ENCODE results near the gene SH3GLB1. TPM values are rescaled to one million over a fixed set of nuclear protein-coding genes. Genes with fewer than 3 reads are reported as not detected.

The SH3GLB1 gene
- total RNA-seq, 1 experiment from 2014 or later, result 36.4 TPM

- no peak for TF ChIP-seq AR (CRISPR knock-in tag; IDR thresholded peaks at IDR 0.05)
- no peak for TF ChIP-seq ZNF317 (CRISPR knock-in tag; IDR thresholded peaks at IDR 0.05; ENCODE audit: borderline replicate concordance, low read depth)
- TF ChIP-seq, protein P1, sequence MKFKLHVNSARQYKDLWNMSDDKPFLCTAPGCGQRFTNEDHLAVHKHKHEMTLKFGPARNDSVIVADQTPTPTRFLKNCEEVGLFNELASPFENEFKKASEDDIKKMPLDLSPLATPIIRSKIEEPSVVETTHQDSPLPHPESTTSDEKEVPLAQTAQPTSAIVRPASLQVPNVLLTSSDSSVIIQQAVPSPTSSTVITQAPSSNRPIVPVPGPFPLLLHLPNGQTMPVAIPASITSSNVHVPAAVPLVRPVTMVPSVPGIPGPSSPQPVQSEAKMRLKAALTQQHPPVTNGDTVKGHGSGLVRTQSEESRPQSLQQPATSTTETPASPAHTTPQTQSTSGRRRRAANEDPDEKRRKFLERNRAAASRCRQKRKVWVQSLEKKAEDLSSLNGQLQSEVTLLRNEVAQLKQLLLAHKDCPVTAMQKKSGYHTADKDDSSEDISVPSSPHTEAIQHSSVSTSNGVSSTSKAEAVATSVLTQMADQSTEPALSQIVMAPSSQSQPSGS (CRISPR knock-in tag; IDR thresholded peaks at IDR 0.05; ENCODE audit: borderline replicate concordance, low read depth), result no peak
- TF ChIP-seq SMAD3 (CRISPR knock-in tag; IDR thresholded peaks at IDR 0.05; ENCODE audit: borderline replicate concordance), result no peak
- TF ChIP-seq, protein P2, sequence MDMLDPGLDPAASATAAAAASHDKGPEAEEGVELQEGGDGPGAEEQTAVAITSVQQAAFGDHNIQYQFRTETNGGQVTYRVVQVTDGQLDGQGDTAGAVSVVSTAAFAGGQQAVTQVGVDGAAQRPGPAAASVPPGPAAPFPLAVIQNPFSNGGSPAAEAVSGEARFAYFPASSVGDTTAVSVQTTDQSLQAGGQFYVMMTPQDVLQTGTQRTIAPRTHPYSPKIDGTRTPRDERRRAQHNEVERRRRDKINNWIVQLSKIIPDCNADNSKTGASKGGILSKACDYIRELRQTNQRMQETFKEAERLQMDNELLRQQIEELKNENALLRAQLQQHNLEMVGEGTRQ (CRISPR knock-in tag; IDR thresholded peaks at IDR 0.05), result no peak
- TF ChIP-seq SMAD4 (CRISPR knock-in tag; IDR thresholded peaks at IDR 0.05), result no peak
Measured at GRCh38 chr1:86666368-86666767, 38.0 kb upstream of the SH3GLB1 start (continued).

- Mint-ChIP-seq H3K4me1 (peaks cover 4% of the 10 kb centered on the region), H3K4me3 (no peak overlapping the region), H3K27me3 (ENCODE audit: low read depth) (no peaks in the 10 kb centered on the region; the same call in 1 of the 2 replicates), H3K36me3 (no peaks in the 10 kb centered on the region), H3K27ac (no peak overlapping the region), H3K9me3 (no peaks in the 10 kb centered on the region)
- ATAC-seq (no peak), DNase-seq (ENCODE audit: low spot score) (no peak)
- TF ChIP-seq EMX1 (CRISPR knock-in tag; IDR thresholded peaks at IDR 0.05) (no peak), ZNF219 (CRISPR knock-in tag; IDR thresholded peaks at IDR 0.05; ENCODE audit: borderline replicate concordance) (no peak), ZNF138 (CRISPR knock-in tag; conservative IDR thresholded peaks at IDR 0.05) (no peak), FOXJ3 (CRISPR knock-in tag; IDR thresholded peaks at IDR 0.05; ENCODE audit: borderline replicate concordance) (no peak), ATF3 (CRISPR knock-in tag; conservative IDR thresholded peaks at IDR 0.05) (no peak)
- TF ChIP-seq, protein P3, sequence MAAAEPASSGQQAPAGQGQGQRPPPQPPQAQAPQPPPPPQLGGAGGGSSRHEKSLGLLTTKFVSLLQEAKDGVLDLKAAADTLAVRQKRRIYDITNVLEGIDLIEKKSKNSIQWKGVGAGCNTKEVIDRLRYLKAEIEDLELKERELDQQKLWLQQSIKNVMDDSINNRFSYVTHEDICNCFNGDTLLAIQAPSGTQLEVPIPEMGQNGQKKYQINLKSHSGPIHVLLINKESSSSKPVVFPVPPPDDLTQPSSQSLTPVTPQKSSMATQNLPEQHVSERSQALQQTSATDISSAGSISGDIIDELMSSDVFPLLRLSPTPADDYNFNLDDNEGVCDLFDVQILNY (CRISPR knock-in tag; IDR thresholded peaks at IDR 0.05), result no peak
- POLR2A ChIA-PET, result no interaction called here
- CTCF ChIA-PET, result no interaction called here
Measured at GRCh38 chr1:86687595-86687994, 16.8 kb upstream of the SH3GLB1 start.

DNA sequence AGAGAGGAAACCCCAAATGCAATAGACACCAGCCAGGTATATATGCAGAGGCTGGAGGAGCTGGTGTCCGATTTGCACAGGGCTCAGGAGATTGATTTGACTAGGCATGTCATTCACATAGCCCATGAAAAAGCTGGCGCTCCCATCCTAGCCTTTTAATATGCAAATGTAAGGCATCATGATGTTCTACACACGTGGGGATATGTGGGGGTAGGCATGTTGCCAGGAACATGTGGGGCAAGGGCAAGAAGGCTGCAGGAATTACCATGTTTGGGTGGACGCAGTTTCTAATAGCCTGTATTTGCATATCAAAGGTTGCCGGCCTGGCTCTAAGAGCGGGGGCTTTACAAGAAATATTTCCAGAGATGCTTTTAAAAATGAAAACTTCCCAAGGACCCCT, 11.7 kb upstream of the SH3GLB1 start:
- no peaks in the 10 kb centered on the region for H3K36me3 Mint-ChIP-seq
- no peak overlapping the region for H3K4me3 Mint-ChIP-seq
- ATAC-seq (no peak), DNase-seq (ENCODE audit: low spot score) (no peak)
- no peak overlapping the region for H3K27ac Mint-ChIP-seq
- TF ChIP-seq TP53 (CRISPR knock-in tag; IDR thresholded peaks at IDR 0.05), result no peak
- no peak for TF ChIP-seq ELF4 (CRISPR knock-in tag; IDR thresholded peaks at IDR 0.05; ENCODE audit: low read depth)
- no peak for TF ChIP-seq MYBL2 (CRISPR knock-in tag; IDR thresholded peaks at IDR 0.05)
- POLR2A ChIA-PET, result interaction anchor here (0.9 kb wide), 1 partner anchor 12 kb away, joined by 3 read pairs; the partner anchor contains the start of gene SH3GLB1
- CTCF ChIA-PET, result interaction anchor here (5.0 kb wide), 1 partner anchor 12 kb away, joined by 32 read pairs; the partner anchor contains the start of gene SH3GLB1
- peaks cover 13% of the 10 kb centered on the region for H3K4me1 Mint-ChIP-seq
- no peaks in the 10 kb centered on the region; the same call in 1 of the 2 replicates for H3K27me3 Mint-ChIP-seq (ENCODE audit: low read depth)
- no peaks in the 10 kb centered on the region for H3K9me3 Mint-ChIP-seq
